H1 (cell line): Measurements from ENCODE around the gene PDRG1. TPM values are rescaled to one million over a fixed set of nuclear protein-coding genes. Genes with fewer than 3 reads are reported as not detected.

Experiments used
- CTCF ChIA-PET: fragments of 300-600 bp; sonication (Branson Sonifier 250); formaldehyde crosslinking; loops from one replicate; lab custom pipeline; 2021; ENCODE audit not compliant: partially characterized antibody; lab: Charles Lee
- POLR2A ChIA-PET: fragments of 300-600 bp; sonication (Branson Sonifier 250); formaldehyde crosslinking; loops from one replicate; lab custom pipeline; 2021; ENCODE audit warnings: inconsistent platforms; ENCODE audit not compliant: partially characterized antibody; lab: Charles Lee
- DNase-seq, 2 experiments: peaks; one replicate each; pipeline versions ENCODE4 v3.0.0 to v3.0.0-alpha.2; 2010 to 2022; ENCODE audit warnings: low spot score in 2 of 2, low read depth in 1 of 2, mixed read lengths in 1 of 2
- FAIRE-seq: peaks from 2 replicates; lab custom pipeline; 2011; peaks lifted over from hg19 to GRCh38; lab: Jason Lieb, UNC
- H2AFZ ChIP-seq: 2 replicates; pipeline ENCODE4 v1.8.1; 2012; ENCODE audit warnings: low read length, inconsistent platforms
- H2AK5ac ChIP-seq: 2 replicates; pipeline ENCODE4 v1.6.1; 2013; ENCODE audit warnings: low read depth, low read length
- H2BK120ac ChIP-seq: replicated peaks from 2 replicates; pipeline ENCODE3; 2013; ENCODE audit warnings: low read depth, low read length, inconsistent platforms
- H2BK12ac ChIP-seq: 2 replicates; pipeline ENCODE4 v1.6.1; 2013; ENCODE audit warnings: low read depth, low read length
- H2BK15ac ChIP-seq: 2 replicates; pipeline ENCODE4 v1.6.1; 2013; ENCODE audit warnings: low read length
- H2BK20ac ChIP-seq: 2 replicates; pipeline ENCODE4 v1.6.1; 2013; ENCODE audit warnings: low read length
- H2BK5ac ChIP-seq: 2 replicates; pipeline ENCODE4 v1.6.1; 2013; ENCODE audit warnings: low read depth, low read length
- H3K14ac ChIP-seq: 2 replicates; pipeline ENCODE4 v1.6.1; 2013; ENCODE audit warnings: inconsistent platforms; ENCODE audit not compliant: insufficient read length
- H3K18ac ChIP-seq: 2 replicates; pipeline ENCODE4 v1.6.1; 2013; ENCODE audit warnings: low read length; ENCODE audit errors: extremely low read depth
- H3K23ac ChIP-seq: 2 replicates; pipeline ENCODE4 v1.6.1; 2013; ENCODE audit warnings: inconsistent platforms; ENCODE audit not compliant: insufficient read length
- H3K23me2 ChIP-seq: 2 replicates; pipeline ENCODE4 v1.6.1; 2013; ENCODE audit warnings: low read depth, low read length
- H3K27ac ChIP-seq: 2 replicates; pipeline ENCODE4 v1.6.1; 2011; ENCODE audit warnings: low read depth, low read length, inconsistent platforms
- H3K27me3 ChIP-seq, 4 experiments: replicated peaks in 1 of 4; 1 replicate in 1 of 4; 2 replicates in 3 of 4; pipeline versions ENCODE4 v1.6.1 to v1.8.1; 2011 to 2013; ENCODE audit warnings: low read length in 3 of 4, mild to moderate bottlenecking in 3 of 4, inconsistent platforms in 2 of 4, mixed read lengths in 2 of 4, moderate library complexity in 1 of 4; ENCODE audit not compliant: control insufficient read depth in 3 of 4, insufficient read depth in 3 of 4; ENCODE audit errors: extremely low read depth in 1 of 4
- H3K36me3 ChIP-seq, 4 experiments: 2 replicates each; pipeline versions ENCODE4 v1.6.1 to v1.8.1; 2011 to 2013; ENCODE audit warnings: mild to moderate bottlenecking in 4 of 4, low read length in 3 of 4, moderate library complexity in 2 of 4, control low read depth in 1 of 4, inconsistent platforms in 1 of 4; ENCODE audit not compliant: insufficient read depth in 4 of 4, control insufficient read depth in 2 of 4
- H3K4ac ChIP-seq: replicated peaks from 2 replicates; pipeline ENCODE3; 2013; ENCODE audit warnings: low read length, low read depth, mixed read lengths, inconsistent platforms; ENCODE audit not compliant: insufficient read length
- H3K4me1 ChIP-seq, 4 experiments: replicated peaks in 1 of 4; 1 replicate in 1 of 4; 2 replicates in 3 of 4; pipeline versions ENCODE4 v1.6.1 to v1.8.1; 2011 to 2013; ENCODE audit warnings: low read length in 3 of 4, inconsistent platforms in 2 of 4, mixed read lengths in 1 of 4; ENCODE audit not compliant: insufficient read depth in 4 of 4, control insufficient read depth in 3 of 4
- H3K4me2 ChIP-seq, 2 experiments: 2 replicates each; pipeline versions ENCODE4 v1.6.1 to v1.8.1; 2011 to 2013; ENCODE audit warnings: low read depth in 2 of 2, low read length in 2 of 2, control low read depth in 1 of 2, inconsistent platforms in 1 of 2, mild to moderate bottlenecking in 1 of 2; ENCODE audit not compliant: insufficient read depth in 1 of 2
- H3K4me3 ChIP-seq, 4 experiments: fragments of 200-600, 300-600 bp in 1 of 4; sonication (generic), shearing (Covaris generic), sonication (Bioruptor Twin) in 1 of 4; 2 replicates each; pipeline versions ENCODE4 v1.5.1 to v1.8.1; 2011 to 2016; ENCODE audit warnings: low read length in 4 of 4, low read depth in 3 of 4, control low read depth in 2 of 4, inconsistent platforms in 2 of 4, mild to moderate bottlenecking in 2 of 4, mixed read lengths in 1 of 4, moderate library complexity in 1 of 4; ENCODE audit not compliant: insufficient read depth in 2 of 4; ENCODE audit errors: extremely low read depth in 1 of 4
- H3K56ac ChIP-seq: replicated peaks from 2 replicates; pipeline ENCODE3; 2013; ENCODE audit warnings: low read depth, mild to moderate bottlenecking, mixed read lengths, low read length, inconsistent platforms; ENCODE audit not compliant: insufficient read length
- H3K79me1 ChIP-seq: 2 replicates; pipeline ENCODE4 v1.6.1; 2013; ENCODE audit warnings: low read depth, low read length, control low read depth
- H3K79me2 ChIP-seq, 2 experiments: 2 replicates each; pipeline versions ENCODE4 v1.6.1 to v1.8.1; 2012 to 2013; ENCODE audit warnings: low read length in 2 of 2, mild to moderate bottlenecking in 2 of 2, inconsistent platforms in 1 of 2; ENCODE audit not compliant: insufficient read depth in 2 of 2, control insufficient read depth in 1 of 2
- H3K9ac ChIP-seq, 4 experiments: replicated peaks in 1 of 4; 1 replicate in 1 of 4; 2 replicates in 3 of 4; pipeline versions ENCODE4 v1.6.1 to v1.8.1; 2011 to 2013; ENCODE audit warnings: low read depth in 3 of 4, low read length in 3 of 4, control low read depth in 2 of 4, mild to moderate bottlenecking in 2 of 4, moderate library complexity in 2 of 4, inconsistent platforms in 1 of 4; ENCODE audit errors: extremely low read depth in 1 of 4
- H3K9me3 ChIP-seq, 2 experiments: 2 replicates each; pipeline versions ENCODE4 v1.6.1 to v1.8.1; 2012 to 2013; ENCODE audit warnings: mild to moderate bottlenecking in 2 of 2, moderate library complexity in 2 of 2, control low read depth in 1 of 2, inconsistent platforms in 1 of 2, low read depth in 1 of 2, low read length in 1 of 2, mixed read lengths in 1 of 2; ENCODE audit not compliant: insufficient read depth in 2 of 2
- H4K20me1 ChIP-seq, 2 experiments: replicated peaks in 1 of 2; 2 replicates each; pipeline versions ENCODE3 to v1.8.1; 2011 to 2013; ENCODE audit warnings: inconsistent platforms in 2 of 2, low read length in 2 of 2, mild to moderate bottlenecking in 1 of 2; ENCODE audit not compliant: insufficient read depth in 2 of 2, control insufficient read depth in 1 of 2
- H4K5ac ChIP-seq: 2 replicates; pipeline ENCODE4 v1.6.1; 2013; ENCODE audit warnings: low read length, low read depth, mixed read lengths, inconsistent platforms; ENCODE audit not compliant: insufficient read length
- H4K8ac ChIP-seq: 2 replicates; pipeline ENCODE4 v1.8.0; 2013; ENCODE audit warnings: mild to moderate bottlenecking, moderate library complexity, low read length, inconsistent platforms; ENCODE audit not compliant: insufficient read depth; ENCODE audit errors: extremely low read depth
- H4K91ac ChIP-seq: replicated peaks from 2 replicates; pipeline ENCODE3; 2013; ENCODE audit warnings: low read length, mixed read lengths, inconsistent platforms; ENCODE audit not compliant: insufficient read length
- GTF2F1 ChIP-seq: IDR thresholded peaks from 2 replicates; pipeline ENCODE4 v1.6.1; 2012; ENCODE audit warnings: low read depth, low read length, improper control_type of control experiment, borderline replicate concordance
- KDM1A ChIP-seq: fragments of 200-600, 300-600 bp; sonication (generic); IDR thresholded peaks from 2 replicates; pipeline ENCODE4 v1.7.1; 2016; ENCODE audit warnings: mild to moderate bottlenecking, low read length, borderline replicate concordance
- whole genome bisulfite sequencing, 2 experiments: shearing (Covaris generic) in 1 of 2; methylation state at CpG; one replicate each; pipeline versions ENCODE4 v1.1.6 to v1.1.7; 2013 to 2015; ENCODE audit warnings: low lambda C conversion rate in 2 of 2, mixed read lengths in 2 of 2, inconsistent platforms in 1 of 2, low coverage in 1 of 2, missing lambda C conversion rate in 1 of 2; ENCODE audit not compliant: insufficient replicate concordance in 2 of 2, insufficient coverage in 1 of 2, insufficient read length in 1 of 2; ENCODE audit errors: extremely low coverage in 1 of 2, missing lambda C conversion rate in 1 of 2; 5-methylcytosine and 5-hydroxymethylcytosine counted together
- polyA plus RNA-seq, 7 experiments: library from polyadenylated mRNA; depleted of rRNA in 3 of 7; stranded (reverse) in 5 of 7; unstranded in 2 of 7; fragments of >200 nt in 5 of 7; fragments of 200-250 nt in 2 of 7; gene quantifications; 1 replicate in 5 of 7; 2 replicates in 1 of 7; 4 replicates in 1 of 7; pipeline versions ENCODE4 v1.2.1 to v1.2.3, GENCODE V29; 2011 to 2013; ENCODE audit warnings: missing spikeins in 2 of 7, mixed read lengths in 2 of 7
- total RNA-seq: library from RNA; stranded (reverse); fragmentation: NEBNext Ultra II Directional; extraction: Animal tissue kit (Norgen Biotek cat#: 25700); gene quantifications from 2 replicates; pipeline ENCODE4 v1.2.1, GENCODE V29; 2021
- TF ChIP-seq, protein P1 (sequence below): IDR thresholded peaks from 2 replicates; pipeline ENCODE4 v1.6.1; 2012; ENCODE audit warnings: inconsistent platforms

Gene PDRG1
- total and polyA plus RNA-seq, 2 of the 8 experiments (the other 6 are each of a cell fraction or from before 2014, with no cell fraction given), result 14.2 to 20.8 TPM

DNA sequence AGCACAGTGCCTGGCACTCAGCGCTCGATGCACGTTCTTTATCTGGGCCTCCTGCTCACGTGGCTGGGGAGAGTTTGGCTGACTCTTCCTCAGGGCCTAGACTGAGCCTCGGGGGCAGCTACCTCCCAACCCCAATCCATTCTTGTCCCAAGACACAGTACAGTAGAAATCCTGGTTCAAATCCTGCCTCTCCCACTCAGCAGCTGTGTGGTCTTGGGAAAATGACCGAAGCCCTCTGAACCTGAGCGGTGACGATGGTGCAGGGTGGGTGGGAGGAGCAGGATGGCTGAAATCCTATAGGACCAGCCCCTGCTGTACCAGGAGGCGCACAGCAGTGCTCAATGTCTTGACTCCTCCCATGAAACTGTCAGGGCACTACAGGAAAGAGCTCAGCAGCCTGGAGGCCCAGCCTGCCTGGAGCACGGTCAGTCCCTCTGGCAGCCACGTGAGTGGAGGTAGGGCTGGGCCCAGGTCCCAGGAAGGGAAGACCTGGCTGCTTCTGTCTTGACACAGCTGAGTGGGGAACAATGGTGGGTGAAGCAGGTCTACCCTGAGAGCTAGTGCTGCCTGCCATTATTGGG is 31.5 kb downstream of the PDRG1 start:
- no peaks in the 10 kb centered on the region for H3K79me1 ChIP-seq
- H3K36me3 ChIP-seq, result no peaks in the 10 kb centered on the region
- ChIA-PET POLR2A (interaction anchor here (1.3 to 2.0 kb wide), 3 partner anchors 9 to 15 kb away, joined by 3 to 9 read pairs (median 6); no protein-coding TSS in a partner anchor), CTCF (interaction anchor here (0.9 to 3.0 kb wide), 12 partner anchors 15 to 97 kb away, joined by 3 to 19 read pairs (median 4); no protein-coding TSS in a partner anchor)
- H2AFZ ChIP-seq, result peak overlapping the region; percentile 40; the same call in 1 of the 2 replicates
- H2AK5ac ChIP-seq, result no peak overlapping the region; the same call in 1 of the 2 replicates
- FAIRE-seq, result no peak
- H3K9me3 ChIP-seq, result no peaks in the 10 kb centered on the region
- no peak overlapping the region for H3K56ac ChIP-seq
- H4K5ac ChIP-seq, result no peak overlapping the region
- no peak overlapping the region for H3K4ac ChIP-seq
- H2BK12ac ChIP-seq, result peak overlapping the region; percentile 64; the same call in 1 of the 2 replicates
- H3K4me2 ChIP-seq, result no peak overlapping the region
- H2BK5ac ChIP-seq, result no peak overlapping the region
- H2BK15ac ChIP-seq, result peak overlapping the region; percentile 93; the same call in 1 of the 2 replicates
- no peak overlapping the region for H3K9ac ChIP-seq
- no peaks in the 10 kb centered on the region for H4K20me1 ChIP-seq
- TF ChIP-seq, protein P1, sequence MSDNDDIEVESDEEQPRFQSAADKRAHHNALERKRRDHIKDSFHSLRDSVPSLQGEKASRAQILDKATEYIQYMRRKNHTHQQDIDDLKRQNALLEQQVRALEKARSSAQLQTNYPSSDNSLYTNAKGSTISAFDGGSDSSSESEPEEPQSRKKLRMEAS, result peak; percentile 32; the same call in 1 of the 2 replicates
- no peak for TF ChIP-seq GTF2F1
- peak; percentile 57; the same call in 1 of the 2 replicates for TF ChIP-seq KDM1A
- H3K23ac ChIP-seq, result no peak overlapping the region
- H3K23me2 ChIP-seq, result no peaks in the 10 kb centered on the region
- H2BK20ac ChIP-seq, result peak overlapping the region; percentile 91; the same call in 1 of the 2 replicates
- H2BK120ac ChIP-seq, result peak overlapping the region; percentile 24
- H3K18ac ChIP-seq, result no peak overlapping the region
- 73% methylated on average over 11 of the region's 11 CpGs; no CpG with 5 or more reads in 1 of the 2 experiments for WGBS, 2 experiments
- no peak overlapping the region for H3K27ac ChIP-seq
- DNase-seq, result no peak
- peak overlapping the region; percentile 14 for H4K91ac ChIP-seq
- H4K8ac ChIP-seq, result no peak overlapping the region; the same call in 1 of the 2 replicates
- H3K27me3 ChIP-seq, result no peaks in the 10 kb centered on the region
- no peaks in the 10 kb centered on the region for H3K79me2 ChIP-seq
- peaks cover 0 to 22% (median 16%) of the 10 kb centered on the region in 4 experiments; a peak in 6 of 7 replicates for H3K4me1 ChIP-seq
- no peak overlapping the region for H3K14ac ChIP-seq
- no peak overlapping the region for H3K4me3 ChIP-seq
